AG04449 (cell line): ENCODE results near the gene ENTHD1.

Experiments
- CTCF ChIA-PET: fragments of 350-600 bp; formaldehyde crosslinking; extraction: SDS; loops from one replicate; lab custom pipeline; 2021; ENCODE audit warnings: antibody characterized with exemption; lab: Yijun Ruan, JAX
- POLR2A ChIA-PET: fragments of 400-600, 350-600 bp; formaldehyde crosslinking; extraction: SDS; loops from one replicate; lab custom pipeline; 2020; ENCODE audit warnings: antibody characterized with exemption, inconsistent platforms; lab: Yijun Ruan, JAX
- DNase-seq: peaks from one replicate; pipeline ENCODE4 v3.0.0-alpha.2; 2010; ENCODE audit warnings: low read depth, low spot score
- H3K4me3 ChIP-seq: 2 replicates; pipeline ENCODE4 v1.5.1; 2011; ENCODE audit warnings: low read depth, mild to moderate bottlenecking, control low read depth, low read length
- TF ChIP-seq, protein P1 (sequence below): IDR thresholded peaks from one replicate; pipeline ENCODE4 v1.5.1; 2011; ENCODE audit warnings: mild to moderate bottlenecking, moderate library complexity, low read length, control low read depth, inconsistent platforms; ENCODE audit not compliant: insufficient read depth; ENCODE audit errors: missing control alignments

Gene ENTHD1

GRCh38 chr22:39785232-39785631 lies 108.3 kb downstream of the ENTHD1 start:
- ChIA-PET POLR2A (no interaction called here), CTCF (no interaction called here)
- DNase-seq, result no peak
- TF ChIP-seq, protein P1, sequence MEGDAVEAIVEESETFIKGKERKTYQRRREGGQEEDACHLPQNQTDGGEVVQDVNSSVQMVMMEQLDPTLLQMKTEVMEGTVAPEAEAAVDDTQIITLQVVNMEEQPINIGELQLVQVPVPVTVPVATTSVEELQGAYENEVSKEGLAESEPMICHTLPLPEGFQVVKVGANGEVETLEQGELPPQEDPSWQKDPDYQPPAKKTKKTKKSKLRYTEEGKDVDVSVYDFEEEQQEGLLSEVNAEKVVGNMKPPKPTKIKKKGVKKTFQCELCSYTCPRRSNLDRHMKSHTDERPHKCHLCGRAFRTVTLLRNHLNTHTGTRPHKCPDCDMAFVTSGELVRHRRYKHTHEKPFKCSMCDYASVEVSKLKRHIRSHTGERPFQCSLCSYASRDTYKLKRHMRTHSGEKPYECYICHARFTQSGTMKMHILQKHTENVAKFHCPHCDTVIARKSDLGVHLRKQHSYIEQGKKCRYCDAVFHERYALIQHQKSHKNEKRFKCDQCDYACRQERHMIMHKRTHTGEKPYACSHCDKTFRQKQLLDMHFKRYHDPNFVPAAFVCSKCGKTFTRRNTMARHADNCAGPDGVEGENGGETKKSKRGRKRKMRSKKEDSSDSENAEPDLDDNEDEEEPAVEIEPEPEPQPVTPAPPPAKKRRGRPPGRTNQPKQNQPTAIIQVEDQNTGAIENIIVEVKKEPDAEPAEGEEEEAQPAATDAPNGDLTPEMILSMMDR, result no peak
- no peak overlapping the region for H3K4me3 ChIP-seq

DNA sequence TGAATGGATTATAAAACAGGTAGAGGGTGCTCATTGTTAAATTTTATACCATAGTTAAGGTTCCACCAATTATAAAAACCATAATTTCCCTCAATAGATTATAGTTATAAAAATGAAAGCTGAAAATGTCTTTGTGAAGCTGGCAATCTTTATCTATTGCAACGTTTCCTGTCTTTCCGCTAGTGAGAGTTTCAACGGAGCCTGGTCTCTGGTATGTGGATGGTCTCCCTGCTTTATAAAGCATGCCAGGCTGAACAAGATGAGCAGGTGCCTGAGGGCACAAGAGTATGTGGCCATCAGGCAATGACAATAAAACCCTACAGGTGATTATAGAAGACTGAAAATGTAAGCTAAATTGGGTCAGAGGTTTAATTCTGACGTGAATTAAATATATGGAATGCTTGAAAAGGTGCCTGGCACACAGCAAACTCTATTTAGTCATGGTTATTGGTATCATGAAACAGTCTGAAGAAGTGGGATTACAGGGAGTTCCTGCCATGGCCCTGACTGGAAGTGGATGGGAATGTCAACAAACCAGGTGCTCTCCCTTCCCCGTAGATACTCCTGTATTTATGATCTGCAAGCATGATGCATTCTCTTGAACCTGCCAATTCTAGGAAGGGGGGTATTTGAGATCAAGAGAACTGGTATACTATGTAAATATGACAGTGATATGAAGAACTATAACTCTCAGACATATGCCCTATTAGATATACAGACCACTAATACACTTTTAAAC lies 115.7 kb downstream of the ENTHD1 start:
- TF ChIP-seq, protein P1, result no peak
- no peak for DNase-seq
- no peak overlapping the region for H3K4me3 ChIP-seq
- CTCF ChIA-PET, result no interaction called here
- POLR2A ChIA-PET, result no interaction called here

GRCh38 chr22:39776295-39777009 lies 117.1 kb downstream of the ENTHD1 start:
- TF ChIP-seq, protein P1, result no peak
- POLR2A ChIA-PET, result no interaction called here
- CTCF ChIA-PET, result interaction anchor here (1.4 kb wide), 1 partner anchor 10 kb away, joined by 3 read pairs; no protein-coding TSS in a partner anchor

GRCh38 chr22:39773976-39774539 lies 119.5 kb downstream of the ENTHD1 start:
- ChIA-PET POLR2A (no interaction called here), CTCF (no interaction called here)
- no peak overlapping the region for H3K4me3 ChIP-seq
- no peak for DNase-seq
- TF ChIP-seq, protein P1, result no peak

More at GRCh38 chr22:39776295-39777009, 117.1 kb downstream of the ENTHD1 start:
- no peak overlapping the region for H3K4me3 ChIP-seq
- no peak for DNase-seq

- DNase-seq, result no peak
- H3K4me3 ChIP-seq, result no peak overlapping the region
- TF ChIP-seq, protein P1, result no peak
- POLR2A ChIA-PET, result no interaction called here
- CTCF ChIA-PET, result no interaction called here
These were observed 120.1 kb downstream of the ENTHD1 start for GRCh38 chr22:39773503-39773902.

- no peak overlapping the region for H3K4me3 ChIP-seq
- DNase-seq, result no peak
- ChIA-PET POLR2A (no interaction called here), CTCF (interaction anchor here (0.7 kb wide), 1 partner anchor 10 kb away, joined by 3 read pairs; no protein-coding TSS in a partner anchor)
- TF ChIP-seq, protein P1, result no peak
These were observed 122.1 kb downstream of the ENTHD1 start for GRCh38 chr22:39771486-39771885.
